Lower leg skin (tissue), 4 donors: ENCODE measurements around the gene GRAMD2B. TPM values are rescaled to one million over a fixed set of nuclear protein-coding genes. Genes with fewer than 3 reads are reported as not detected.

Experiments
- DNase-seq, 2 donors: peaks; one replicate each; pipeline ENCODE4 v3.0.0-alpha.2; 2019; ENCODE audit warnings: low spot score in 2 of 2
- H3K4me3 ChIP-seq: fragments of 200-600 bp; sonication (generic); 2 replicates; pipeline ENCODE4 v1.5.1; 2017; ENCODE audit warnings: mild to moderate bottlenecking, low read depth; ENCODE audit not compliant: poor library complexity, severe bottlenecking
- CTCF ChIP-seq, 3 donors: fragments of 450-650 bp; IDR thresholded peaks; one replicate each; pipeline ENCODE4 v1.5.1; 2016; ENCODE audit warnings: antibody characterized with exemption in 3 of 3, mild to moderate bottlenecking in 3 of 3, moderate library complexity in 2 of 3
- POLR2A ChIP-seq, 2 donors: fragments of 450-650 bp; IDR thresholded peaks; one replicate each; pipeline ENCODE4 v1.6.1; 2016 to 2017; ENCODE audit warnings: antibody characterized with exemption in 2 of 2, mild to moderate bottlenecking in 1 of 2, moderate library complexity in 1 of 2
- WGBS, 2 donors: methylation state at CpG; one replicate each; pipeline ENCODE4 v1.1.5; 2018; 5-methylcytosine and 5-hydroxymethylcytosine counted together
- intact Hi-C: fragments of 100-400 bp; cut with DNase I; formaldehyde crosslinking; loops from one replicate; pipeline ENCODE4 v1.15.0; 2023; ENCODE audit warnings: low total_unique reads
- total RNA-seq, 4 donors: library from RNA; depleted of rRNA; stranded (reverse); fragments of >200 nt; gene quantifications; one replicate each; pipeline ENCODE4 v1.1.0, GENCODE V29; 2016

The GRAMD2B gene
- total RNA-seq, 4 donors from 2014 or later: 58.9 to 99.8 (median 75.8) TPM

- 21 to 27% methylated on average over 6 of the region's 6 CpGs for WGBS, 2 donors
- intact Hi-C loops: no loop called here
- H3K4me3 ChIP-seq: no peak overlapping the region
- no peak for DNase-seq
- TF ChIP-seq POLR2A (IDR thresholded peaks at IDR 0.05): no peak
- no peak for TF ChIP-seq CTCF (IDR thresholded peaks at IDR 0.05)
Observed at GRCh38 chr5:126519637-126520592, 96.7 kb downstream of the GRAMD2B start.

DNA sequence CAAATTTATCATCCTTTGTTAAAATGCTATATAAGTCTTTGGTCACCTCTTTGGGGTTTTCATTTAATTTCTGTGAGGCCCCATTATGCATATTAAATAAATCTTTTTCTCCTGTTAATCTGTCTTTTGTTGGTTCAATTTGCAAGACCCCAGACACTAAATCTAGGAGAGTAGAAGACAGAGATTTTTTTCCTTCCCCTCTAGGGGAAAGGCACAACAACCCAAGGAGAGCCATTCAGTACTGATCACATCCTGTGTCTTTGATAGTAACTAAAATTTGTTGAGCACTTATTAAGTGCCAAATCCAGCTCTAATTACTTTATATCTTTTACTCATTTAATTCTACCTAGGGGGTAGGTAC lies 97.4 kb downstream of the GRAMD2B start:
- intact Hi-C loops: no loop called here
- H3K4me3 ChIP-seq: no peak overlapping the region
- TF ChIP-seq POLR2A (IDR thresholded peaks at IDR 0.05) (no peak), CTCF (IDR thresholded peaks at IDR 0.05) (no peak)
- no peak for DNase-seq

DNA sequence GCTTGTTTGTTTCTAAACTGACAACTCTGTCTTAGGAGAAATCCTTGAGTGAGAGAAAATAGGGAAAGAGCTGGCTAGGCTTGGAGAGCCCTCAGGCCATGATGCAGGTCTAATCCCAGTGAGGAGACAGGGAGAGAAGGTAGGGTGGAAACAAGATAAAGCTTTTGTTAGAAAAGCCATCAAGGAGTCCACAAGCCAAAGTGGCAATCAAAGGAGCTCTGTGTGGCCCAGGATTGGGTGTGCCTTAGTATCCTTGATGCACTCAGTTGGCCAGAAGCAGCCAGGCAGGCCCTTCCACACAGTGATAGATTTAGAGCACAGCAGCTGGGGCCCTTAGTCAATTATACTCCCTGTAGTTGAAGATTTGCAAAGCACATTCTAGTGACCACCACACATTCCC lies 97.9 kb downstream of the GRAMD2B start:
- intact Hi-C loops: no loop called here
- no peak for DNase-seq

DNA sequence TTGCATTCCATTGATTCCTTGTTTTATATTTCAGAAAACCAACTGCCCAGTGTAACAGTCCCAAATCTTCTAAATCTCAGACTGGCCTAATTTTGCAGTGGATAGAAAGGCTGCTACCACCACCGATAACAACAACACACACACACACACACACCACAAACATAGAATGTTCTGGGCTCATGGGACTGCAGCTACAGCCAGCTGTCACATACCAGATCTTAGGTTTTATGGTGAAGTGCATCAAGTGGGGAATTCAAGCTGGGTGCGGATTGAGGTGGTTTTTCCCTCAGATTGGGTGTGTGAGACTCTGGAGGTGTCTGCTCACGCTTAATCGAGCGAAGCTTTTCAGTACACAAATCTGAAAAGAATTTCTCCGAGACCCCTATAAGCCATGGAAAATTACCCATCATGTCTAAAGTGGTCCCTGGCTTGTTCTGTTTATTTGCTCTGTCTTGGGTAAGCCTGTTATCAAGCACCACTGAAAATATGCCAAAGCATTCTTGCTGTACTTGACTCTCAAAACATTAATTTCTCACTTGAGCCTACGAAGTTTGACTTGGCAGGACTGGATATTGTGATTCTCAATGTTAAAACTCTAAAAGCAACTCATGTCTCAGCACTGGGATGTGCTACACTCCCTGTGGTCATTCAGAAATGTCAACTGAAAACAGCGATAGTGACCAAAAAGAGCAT lies 100.8 kb downstream of the GRAMD2B start:
- DNase-seq: peak in 1 of 2 donors; percentile 17
- intact Hi-C loops: no loop called here
- TF ChIP-seq CTCF (IDR thresholded peaks at IDR 0.05) (no peak), POLR2A (IDR thresholded peaks at IDR 0.05) (no peak)
- 73 to 76% methylated on average over 8 of the region's 8 CpGs for WGBS, 2 donors
- H3K4me3 ChIP-seq: no peak overlapping the region

More for the DNA sequence above, 97.9 kb downstream of the GRAMD2B start:
- TF ChIP-seq POLR2A (IDR thresholded peaks at IDR 0.05) (no peak), CTCF (IDR thresholded peaks at IDR 0.05) (no peak)
- no peak overlapping the region for H3K4me3 ChIP-seq

DNA sequence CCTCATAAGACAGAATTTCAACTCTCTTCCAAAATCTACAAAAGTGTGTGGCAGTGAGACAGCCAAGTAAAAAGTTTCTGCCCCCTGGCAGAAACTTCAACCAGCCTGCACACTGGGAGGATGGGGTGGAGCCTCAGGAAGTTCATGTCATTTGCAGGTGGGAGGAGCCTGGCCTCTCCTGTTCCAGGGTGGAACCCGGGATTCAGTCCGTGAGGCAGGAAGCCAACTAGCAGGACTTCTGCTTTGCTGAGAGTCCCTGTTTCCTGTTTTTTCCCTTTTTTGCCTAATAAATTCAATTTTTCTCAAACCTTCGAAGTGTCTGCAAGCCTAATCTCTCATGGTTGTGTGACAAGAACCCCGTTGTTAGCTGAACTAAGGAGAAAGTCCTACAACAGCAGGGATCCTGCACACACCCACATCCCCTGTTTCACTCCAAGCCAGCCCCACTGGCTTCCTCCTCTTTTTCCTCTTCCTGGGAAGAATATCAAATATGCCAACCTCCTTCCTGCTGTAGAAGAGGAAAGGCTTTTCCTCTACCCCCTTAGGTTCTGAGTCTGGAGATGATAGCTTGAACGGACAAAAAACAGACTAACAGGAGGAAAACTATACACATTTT lies 102.5 kb downstream of the GRAMD2B start:
- H3K4me3 ChIP-seq: no peak overlapping the region
- peak; percentile 74 to 92 for DNase-seq
- TF ChIP-seq POLR2A (IDR thresholded peaks at IDR 0.05) (no peak), CTCF (IDR thresholded peaks at IDR 0.05) (no peak)
- WGBS, 2 donors: 40 to 43% methylated on average over 5 of the region's 5 CpGs
- intact Hi-C loops: no loop called here
